ENCODE results near the gene CRYZL1. TPM values are rescaled to one million over a fixed set of nuclear protein-coding genes. Genes with fewer than 3 reads are reported as not detected.
A peak's percentile ranks its signal among the peaks of the same experiment; 100 is the strongest.

The CRYZL1 gene
- polyA plus RNA-seq, 1 experiment: 58.4 TPM

DNA sequence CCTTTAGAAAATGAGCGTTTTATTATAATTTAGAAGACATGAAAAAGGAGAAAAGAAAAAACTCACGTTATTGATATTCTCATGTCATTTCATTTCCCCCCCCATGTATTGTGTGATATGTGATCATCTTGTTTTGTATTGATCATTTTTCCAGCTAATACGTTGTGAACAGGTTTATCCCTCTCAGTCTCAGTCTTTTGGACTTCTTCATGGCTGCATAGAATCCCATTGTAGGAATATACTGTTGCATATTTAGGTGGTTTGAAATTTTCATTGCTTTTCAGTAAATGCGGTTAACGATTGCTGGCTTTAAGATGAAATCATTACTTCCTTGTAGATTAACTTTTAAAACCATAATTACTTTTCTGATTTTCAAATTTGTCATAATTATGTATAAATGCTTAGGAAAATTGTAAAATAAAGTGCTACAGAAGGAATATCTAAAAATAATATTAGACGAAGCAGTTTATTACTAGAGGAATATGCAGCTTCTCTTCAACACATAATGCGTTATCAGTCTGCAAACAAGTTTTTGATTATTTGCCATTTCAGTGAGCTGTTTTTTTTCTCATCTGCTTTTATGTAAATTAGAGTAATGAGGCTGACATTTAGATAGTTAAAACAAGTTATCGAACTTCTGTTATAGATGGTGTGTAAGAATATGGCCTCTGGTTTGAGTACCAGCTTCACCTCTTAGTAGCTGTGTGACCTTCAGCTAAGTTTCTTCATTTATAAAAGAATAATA lies 96.9 kb downstream of the CRYZL1 start:
- H3K27ac ChIP-seq (ENCODE audit: low read depth, low read length): no peak overlapping the region
- no peak for DNase-seq (ENCODE audit: low read depth, low spot score)

DNA sequence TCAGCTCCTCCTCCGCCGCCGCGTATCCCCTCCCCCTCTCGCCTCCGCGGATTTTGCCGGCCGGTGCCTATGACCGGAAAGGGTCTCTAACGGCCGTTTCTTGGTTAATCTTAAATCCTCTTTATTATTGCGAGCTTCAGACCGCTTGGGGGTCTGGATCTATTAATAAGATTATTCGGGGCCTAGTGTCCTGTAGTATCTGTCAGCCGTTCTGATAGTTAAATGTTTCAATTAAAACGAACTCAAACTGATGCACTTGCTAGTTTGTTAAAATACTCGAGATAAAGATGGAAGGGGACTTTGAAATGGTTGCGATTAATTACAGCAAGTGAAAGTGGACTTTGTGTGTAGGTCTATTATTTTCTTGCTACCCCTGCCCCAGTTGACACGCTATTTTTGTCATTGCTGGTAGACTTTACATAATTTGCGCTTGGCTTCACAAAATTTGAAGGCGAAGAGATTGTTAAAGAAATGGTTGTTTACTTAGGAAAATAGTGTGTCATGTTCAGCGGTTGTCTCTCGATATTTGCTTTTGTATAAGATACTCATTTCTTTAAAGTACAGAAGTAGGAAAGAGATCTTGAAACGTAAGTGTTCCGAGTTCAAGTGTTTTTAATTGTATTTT lies 97.9 kb downstream of the CRYZL1 start:
- peak overlapping the region; percentile 95 for H3K4me3 ChIP-seq (ENCODE audit: low read depth, low read length)
- DNase-seq (ENCODE audit: low read depth, low spot score): no peak
- CTCF ChIA-PET: interaction anchor here (1.0 to 2.2 kb wide), 2 partner anchors 62 to 63 kb away, joined by 5 to 11 read pairs; no protein-coding TSS in a partner anchor
- POLR2A ChIA-PET: interaction anchor here (0.6 to 1.0 kb wide), 5 partner anchors 8 to 1053 kb away, joined by 3 to 6 read pairs (median 4); partner anchors contain the start of gene TMEM50B
- H3K27ac ChIP-seq (ENCODE audit: low read depth, low read length): peak overlapping the region; percentile 100
- TF ChIP-seq CTCF (IDR thresholded peaks at IDR 0.05; ENCODE audit: low read depth, low read length): no peak
- H3K9me3 ChIP-seq (ENCODE audit: control insufficient read depth, insufficient read depth, low read length): no peaks in the 10 kb centered on the region; the same call in 1 of the 2 replicates
- no peaks in the 10 kb centered on the region for H3K27me3 ChIP-seq (ENCODE audit: control insufficient read depth, insufficient read depth, low read length)

More for the DNA sequence above, 96.9 kb downstream of the CRYZL1 start:
- POLR2A ChIA-PET: no interaction called here
- CTCF ChIA-PET: interaction anchor here (2.2 kb wide), 1 partner anchor 62 kb away, joined by 11 read pairs; no protein-coding TSS in a partner anchor
- TF ChIP-seq CTCF (IDR thresholded peaks at IDR 0.05; ENCODE audit: low read depth, low read length): no peak
- Histone ChIP-seq H3K9me3 (ENCODE audit: control insufficient read depth, insufficient read depth, low read length) (no peaks in the 10 kb centered on the region; the same call in 1 of the 2 replicates), H3K4me3 (ENCODE audit: low read depth, low read length) (peak overlapping the region; percentile 95), H3K27me3 (ENCODE audit: control insufficient read depth, insufficient read depth, low read length) (no peaks in the 10 kb centered on the region)

- ChIA-PET POLR2A (interaction anchor here (0.5 to 1.0 kb wide), 6 partner anchors 9 to 1052 kb away, joined by 3 to 6 read pairs (median 4); partner anchors contain the start of gene TMEM50B), CTCF (interaction anchor here (1.0 kb wide), 1 partner anchor 63 kb away, joined by 5 read pairs; no protein-coding TSS in a partner anchor)
- peak within 1 kb of the TSS; percentile 100 for H3K27ac ChIP-seq (ENCODE audit: low read depth, low read length)
- H3K27me3 ChIP-seq (ENCODE audit: control insufficient read depth, insufficient read depth, low read length): no peaks in the 10 kb centered on the region
- TF ChIP-seq CTCF (IDR thresholded peaks at IDR 0.05; ENCODE audit: low read depth, low read length): no peak
- peak; percentile 97 for DNase-seq (ENCODE audit: low read depth, low spot score)
- H3K4me3 ChIP-seq (ENCODE audit: low read depth, low read length): peak within 1 kb of the TSS; percentile 95
- H3K9me3 ChIP-seq (ENCODE audit: control insufficient read depth, insufficient read depth, low read length): no peaks in the 10 kb centered on the region; the same call in 1 of the 2 replicates
These were observed 98.7 kb downstream of the CRYZL1 start, which contains the start of gene SON for GRCh38 chr21:33542640-33543504. TSS of gene SON (plus strand) at chr21:33543038. CDS start at chr21:33543093, 55 bp downstream.

DNA sequence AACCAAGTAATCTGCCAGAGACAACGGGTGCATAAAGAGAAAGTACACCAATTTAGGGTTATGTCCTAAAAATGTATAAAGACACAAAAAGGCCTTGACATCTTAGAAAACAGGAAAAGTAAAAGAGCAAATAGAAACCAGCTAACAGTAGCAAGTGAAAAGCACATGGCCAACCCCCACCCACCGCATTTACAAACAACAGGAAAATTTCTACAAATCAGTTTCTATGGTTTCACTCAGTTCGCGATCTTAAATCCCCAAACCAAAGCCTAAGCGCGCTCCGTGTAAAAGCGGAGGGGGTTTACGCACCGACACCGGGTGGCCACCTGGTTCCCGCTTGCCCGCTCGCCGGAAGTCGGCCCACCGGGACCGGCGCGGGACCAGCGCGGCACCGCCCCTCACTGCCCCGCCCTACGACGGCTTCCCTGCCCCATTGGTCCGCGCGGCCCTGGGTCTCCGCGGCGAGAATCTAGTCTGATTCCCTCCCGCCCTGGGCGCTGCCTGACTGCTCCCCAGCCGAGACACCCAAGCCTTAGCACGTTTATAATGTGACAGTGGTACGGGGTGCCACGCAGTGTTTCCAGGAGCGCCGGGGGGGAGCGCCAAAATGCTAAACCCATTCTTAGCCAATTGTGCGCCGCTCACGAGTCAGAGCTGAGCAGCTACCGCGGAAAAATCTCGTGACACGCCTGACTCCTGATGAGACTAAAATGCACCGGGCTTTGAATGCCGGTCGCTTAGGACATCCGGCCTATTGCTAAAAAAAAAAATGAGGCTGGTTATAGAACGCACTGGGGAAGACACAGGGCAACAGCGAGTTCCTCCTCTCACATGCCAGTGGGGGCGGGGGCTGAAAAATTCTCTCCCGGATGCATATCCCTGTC lies 99.5 kb downstream of the CRYZL1 start, which contains the start of gene GART:
GART (minus strand) TSS at position 362 of the 884 bp plus-strand sequence. CDS start 2,802 bp downstream, outside the sequence.
- Histone ChIP-seq H3K27ac (ENCODE audit: low read depth, low read length) (peak within 1 kb of the TSS; percentile 100), H3K9me3 (ENCODE audit: control insufficient read depth, insufficient read depth, low read length) (no peaks in the 10 kb centered on the region; the same call in 1 of the 2 replicates), H3K27me3 (ENCODE audit: control insufficient read depth, insufficient read depth, low read length) (no peaks in the 10 kb centered on the region), H3K4me3 (ENCODE audit: low read depth, low read length) (peak within 1 kb of the TSS; percentile 95)
- POLR2A ChIA-PET: interaction anchor here (0.5 to 0.7 kb wide), 2 partner anchors 37 to 283 kb away, joined by 3 to 5 read pairs; no protein-coding TSS in a partner anchor
- no peak for TF ChIP-seq CTCF (IDR thresholded peaks at IDR 0.05; ENCODE audit: low read depth, low read length)
- CTCF ChIA-PET: no interaction called here
- DNase-seq (ENCODE audit: low read depth, low spot score): no peak

All from AG04450 (cell line).